SU-DHL-6 (cell line): ENCODE measurements around the gene STAB1.

Experiments used
- EZH2phosphoT487 ChIP-seq: fragments of 200-600 bp; sonication (generic), shearing (Covaris generic); conservative IDR thresholded peaks from 2 replicates; pipeline ENCODE4 v1.6.1; 2018; ENCODE audit warnings: mild to moderate bottlenecking, antibody characterized with exemption, low read length, moderate library complexity, mixed read lengths
- TF ChIP-seq, protein P1 (sequence below): fragments of 200-600 bp; sonication (generic); IDR thresholded peaks from one replicate; pipeline ENCODE4 v1.5.1; 2017; ENCODE audit warnings: antibody characterized with exemption, mild to moderate bottlenecking, low read length, moderate library complexity; ENCODE audit not compliant: insufficient read depth, poor library complexity, severe bottlenecking

- TF ChIP-seq, protein P1, sequence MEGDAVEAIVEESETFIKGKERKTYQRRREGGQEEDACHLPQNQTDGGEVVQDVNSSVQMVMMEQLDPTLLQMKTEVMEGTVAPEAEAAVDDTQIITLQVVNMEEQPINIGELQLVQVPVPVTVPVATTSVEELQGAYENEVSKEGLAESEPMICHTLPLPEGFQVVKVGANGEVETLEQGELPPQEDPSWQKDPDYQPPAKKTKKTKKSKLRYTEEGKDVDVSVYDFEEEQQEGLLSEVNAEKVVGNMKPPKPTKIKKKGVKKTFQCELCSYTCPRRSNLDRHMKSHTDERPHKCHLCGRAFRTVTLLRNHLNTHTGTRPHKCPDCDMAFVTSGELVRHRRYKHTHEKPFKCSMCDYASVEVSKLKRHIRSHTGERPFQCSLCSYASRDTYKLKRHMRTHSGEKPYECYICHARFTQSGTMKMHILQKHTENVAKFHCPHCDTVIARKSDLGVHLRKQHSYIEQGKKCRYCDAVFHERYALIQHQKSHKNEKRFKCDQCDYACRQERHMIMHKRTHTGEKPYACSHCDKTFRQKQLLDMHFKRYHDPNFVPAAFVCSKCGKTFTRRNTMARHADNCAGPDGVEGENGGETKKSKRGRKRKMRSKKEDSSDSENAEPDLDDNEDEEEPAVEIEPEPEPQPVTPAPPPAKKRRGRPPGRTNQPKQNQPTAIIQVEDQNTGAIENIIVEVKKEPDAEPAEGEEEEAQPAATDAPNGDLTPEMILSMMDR: no peak
- TF ChIP-seq EZH2phosphoT487: no peak
Measured at GRCh38 chr3:52524258-52524751, 29.2 kb downstream of the STAB1 start.
